K562 (cell line): Measurements from ENCODE around the gene ZNRF2.

ENCODE experiments used
- EZH2 ChIP-seq: IDR thresholded peaks from 2 replicates; pipeline ENCODE4 v1.6.1; 2012; ENCODE audit warnings: low read depth, mild to moderate bottlenecking, inconsistent platforms, low read length, borderline replicate concordance
- KLF13 ChIP-seq: fragments of 450-650 bp; IDR thresholded peaks from 2 replicates; pipeline ENCODE4 v1.6.1; 2016; ENCODE audit warnings: missing genetic modification characterization, low read depth, mild to moderate bottlenecking, missing compliant biosample characterization, moderate library complexity, borderline replicate concordance
- NEUROD1 ChIP-seq: fragments of 150-350 bp; IDR thresholded peaks from 2 replicates; pipeline ENCODE4 v1.6.1; 2014; ENCODE audit warnings: borderline replicate concordance, low read length, low read depth; ENCODE audit not compliant: partially characterized antibody
- POLR2A ChIP-seq: fragments of 450-650 bp; conservative IDR thresholded peaks from 2 replicates; pipeline ENCODE4 v1.6.1; 2016

GRCh38 chr7:30274641-30275040, 9.8 kb upstream of the ZNRF2 start:
- TF ChIP-seq EZH2 (no peak), POLR2A (no peak), NEUROD1 (no peak), KLF13 (tag) (no peak)
